ENCODE results near the gene PPP2R2C.

Gene PPP2R2C

GRCh38 chr4:6409381-6409780 is 63.0 kb downstream of the PPP2R2C start:
- no peak overlapping the region for H3K4me3 ChIP-seq (ENCODE audit: low read depth, low read length)
- no peak for DNase-seq (ENCODE audit: low read depth)
- TF ChIP-seq, protein P1, sequence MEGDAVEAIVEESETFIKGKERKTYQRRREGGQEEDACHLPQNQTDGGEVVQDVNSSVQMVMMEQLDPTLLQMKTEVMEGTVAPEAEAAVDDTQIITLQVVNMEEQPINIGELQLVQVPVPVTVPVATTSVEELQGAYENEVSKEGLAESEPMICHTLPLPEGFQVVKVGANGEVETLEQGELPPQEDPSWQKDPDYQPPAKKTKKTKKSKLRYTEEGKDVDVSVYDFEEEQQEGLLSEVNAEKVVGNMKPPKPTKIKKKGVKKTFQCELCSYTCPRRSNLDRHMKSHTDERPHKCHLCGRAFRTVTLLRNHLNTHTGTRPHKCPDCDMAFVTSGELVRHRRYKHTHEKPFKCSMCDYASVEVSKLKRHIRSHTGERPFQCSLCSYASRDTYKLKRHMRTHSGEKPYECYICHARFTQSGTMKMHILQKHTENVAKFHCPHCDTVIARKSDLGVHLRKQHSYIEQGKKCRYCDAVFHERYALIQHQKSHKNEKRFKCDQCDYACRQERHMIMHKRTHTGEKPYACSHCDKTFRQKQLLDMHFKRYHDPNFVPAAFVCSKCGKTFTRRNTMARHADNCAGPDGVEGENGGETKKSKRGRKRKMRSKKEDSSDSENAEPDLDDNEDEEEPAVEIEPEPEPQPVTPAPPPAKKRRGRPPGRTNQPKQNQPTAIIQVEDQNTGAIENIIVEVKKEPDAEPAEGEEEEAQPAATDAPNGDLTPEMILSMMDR (IDR thresholded peaks at IDR 0.05; ENCODE audit: control insufficient read depth, extremely low read depth, insufficient read depth), result no peak

DNA sequence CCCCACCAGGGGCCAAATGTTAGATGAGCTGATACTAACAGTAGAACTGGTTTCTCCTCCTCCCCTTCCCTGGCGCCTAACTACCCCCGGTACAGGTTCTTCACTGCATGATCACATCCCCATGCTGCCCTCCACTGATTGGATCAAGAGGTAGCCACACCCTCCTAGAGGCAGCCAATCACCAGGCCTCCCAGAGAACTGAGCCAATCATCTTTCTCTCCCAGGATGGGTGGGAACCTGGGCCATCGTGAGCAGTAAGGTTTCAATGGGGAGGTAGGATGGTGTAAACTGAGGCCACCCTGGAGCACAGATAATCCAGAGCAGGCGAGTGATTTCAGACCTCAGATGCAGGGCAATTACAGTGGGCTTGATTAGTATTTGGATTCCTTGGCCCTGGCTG is 64.2 kb downstream of the PPP2R2C start:
- TF ChIP-seq, protein P1 (IDR thresholded peaks at IDR 0.05; ENCODE audit: control insufficient read depth, extremely low read depth, insufficient read depth), result no peak
- no peak for DNase-seq (ENCODE audit: low read depth)
- no peak overlapping the region for H3K4me3 ChIP-seq (ENCODE audit: low read depth, low read length)

DNA sequence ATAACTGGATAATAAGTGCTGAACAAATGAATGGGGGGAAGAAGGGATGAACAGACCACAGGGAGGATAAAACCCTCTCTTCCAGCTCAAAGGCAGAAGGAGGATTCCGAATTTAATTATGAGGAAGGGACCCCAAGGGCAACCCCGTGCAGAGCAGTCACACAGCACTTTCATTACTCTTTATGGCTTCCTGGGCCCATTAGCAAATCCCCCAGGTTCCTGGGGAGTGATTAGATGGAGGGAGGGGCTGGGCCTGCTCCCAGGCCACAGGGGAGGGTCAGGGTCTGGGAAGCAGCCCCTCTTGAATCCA is 67.1 kb downstream of the PPP2R2C start:
- no peak for DNase-seq (ENCODE audit: low read depth)
- TF ChIP-seq, protein P1 (IDR thresholded peaks at IDR 0.05; ENCODE audit: control insufficient read depth, extremely low read depth, insufficient read depth), result no peak
- H3K4me3 ChIP-seq (ENCODE audit: low read depth, low read length), result no peak overlapping the region

GRCh38 chr4:6404611-6405396 is 67.6 kb downstream of the PPP2R2C start:
- no peak overlapping the region for H3K4me3 ChIP-seq (ENCODE audit: low read depth, low read length)
- TF ChIP-seq, protein P1 (IDR thresholded peaks at IDR 0.05; ENCODE audit: control insufficient read depth, extremely low read depth, insufficient read depth), result no peak
- no peak for DNase-seq (ENCODE audit: low read depth)

DNA sequence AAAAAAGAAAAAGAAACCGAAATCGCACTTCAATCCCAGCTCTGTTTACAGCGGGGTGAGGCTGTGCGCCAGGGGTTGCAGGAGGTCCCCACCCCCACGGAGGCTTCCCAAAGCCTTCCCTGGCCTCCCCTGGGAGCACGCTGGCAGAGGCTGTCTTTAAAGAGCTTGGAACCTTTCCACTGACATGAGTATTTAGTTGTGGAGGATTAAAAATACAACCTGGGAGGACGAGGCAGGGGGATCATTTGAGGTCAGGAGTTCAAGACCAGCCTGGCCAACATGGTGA is 69.1 kb downstream of the PPP2R2C start:
- TF ChIP-seq, protein P1 (IDR thresholded peaks at IDR 0.05; ENCODE audit: control insufficient read depth, extremely low read depth, insufficient read depth), result no peak
- DNase-seq (ENCODE audit: low read depth), result no peak
- no peak overlapping the region for H3K4me3 ChIP-seq (ENCODE audit: low read depth, low read length)

DNA sequence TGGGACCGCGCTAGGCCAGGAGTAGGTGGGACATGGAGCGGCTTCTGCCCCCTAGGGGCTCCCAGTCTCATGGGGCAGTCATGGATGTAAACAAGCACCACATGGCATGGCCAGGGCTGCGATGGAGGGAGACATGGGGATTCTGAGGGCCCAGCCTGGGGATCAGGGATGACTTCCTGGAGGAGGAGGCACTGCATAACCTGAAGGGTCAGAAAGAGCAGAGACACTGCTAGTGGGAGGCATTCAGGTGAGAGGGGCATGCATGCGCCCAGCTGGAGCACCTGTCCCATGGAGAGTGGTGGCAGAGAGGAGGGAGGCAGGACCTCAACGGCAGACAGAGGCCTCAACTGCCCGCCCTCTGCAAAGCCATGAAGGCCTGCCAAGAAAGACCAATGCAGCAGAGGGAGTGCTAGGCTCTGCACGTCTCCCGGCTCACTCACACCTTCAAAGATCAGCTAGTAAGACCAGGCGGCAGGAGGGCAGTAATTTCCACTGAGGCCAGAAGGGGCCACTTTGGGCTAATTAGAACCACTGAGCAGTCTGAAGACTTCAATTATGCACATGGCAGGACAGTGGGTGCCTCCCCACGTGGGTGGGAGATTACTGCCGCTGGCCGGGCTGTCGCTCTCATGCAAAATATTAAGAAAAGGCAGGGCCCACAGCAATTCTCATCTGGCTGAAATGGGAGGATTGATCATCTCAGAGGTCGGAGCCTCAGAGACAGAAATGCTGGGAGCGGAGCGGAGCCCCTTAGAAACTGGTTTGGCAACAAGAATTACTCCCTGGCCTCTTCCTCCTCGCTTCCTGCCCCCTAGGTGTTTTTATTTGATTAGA is 69.6 kb downstream of the PPP2R2C start:
- DNase-seq (ENCODE audit: low read depth), result no peak
- no peak overlapping the region for H3K4me3 ChIP-seq (ENCODE audit: low read depth, low read length)
- TF ChIP-seq, protein P1 (IDR thresholded peaks at IDR 0.05; ENCODE audit: control insufficient read depth, extremely low read depth, insufficient read depth), result no peak
